ENCODE results near the gene ANXA1. TPM values are rescaled to one million over a fixed set of nuclear protein-coding genes. Genes with fewer than 3 reads are reported as not detected.
A peak's percentile ranks its signal among the peaks of the same experiment; 100 is the strongest.

The ANXA1 gene
- total RNA-seq, 2 donors from 2014 or later, result 0.82 to 8.9 TPM

- H3K9me3 Mint-ChIP-seq, result no peaks in the 10 kb centered on the region
- H3K4me1 ChIP-seq (ENCODE audit: control insufficient read depth, insufficient read depth, low read length), result no peaks in the 10 kb centered on the region
- TF ChIP-seq CTCF (conservative IDR thresholded peaks at IDR 0.05), result no peak
- H3K36me3 ChIP-seq (ENCODE audit: control insufficient read depth, insufficient read depth, low read length), result no peaks in the 10 kb centered on the region
- no peak overlapping the region for H3K9ac ChIP-seq (ENCODE audit: extremely low read depth, low read length, poor library complexity, severe bottlenecking)
- H3K36me3 Mint-ChIP-seq (ENCODE audit: low read depth), result no peaks in the 10 kb centered on the region
- H3K4me1 Mint-ChIP-seq, result no peaks in the 10 kb centered on the region
- no peaks in the 10 kb centered on the region for H3K9me3 ChIP-seq (ENCODE audit: control insufficient read depth, low read length)
- DNase-seq, result no peak
- no peak overlapping the region for H3K4me3 Mint-ChIP-seq
- no peaks in the 10 kb centered on the region for H3K27me3 Mint-ChIP-seq (ENCODE audit: insufficient read depth)
- WGBS, 2 experiments (ENCODE audit: insufficient coverage in 1 of 2, insufficient read length in 1 of 2), result 83 to 94% methylated on average over 1 of the region's 1 CpG
- no peaks in the 10 kb centered on the region for H3K27me3 ChIP-seq (ENCODE audit: control insufficient read depth, insufficient read depth, low read length, poor library complexity, severe bottlenecking)
- H3K27ac ChIP-seq (ENCODE audit: low read depth, low read length), result no peak overlapping the region
- H3K4me3 ChIP-seq (ENCODE audit: low read length), result no peak overlapping the region
- no peak overlapping the region for H3K27ac Mint-ChIP-seq
Measured at GRCh38 chr9:73194284-73194683, 42.6 kb downstream of the ANXA1 start.

- H3K4me1 Mint-ChIP-seq, result peaks cover 12% of the 10 kb centered on the region
- no peaks in the 10 kb centered on the region for H3K27me3 ChIP-seq (ENCODE audit: control insufficient read depth, insufficient read depth, low read length, poor library complexity, severe bottlenecking)
- H3K4me3 Mint-ChIP-seq, result no peak overlapping the region
- 59 to 87% methylated on average over 2 of the region's 2 CpGs for WGBS, 2 experiments (ENCODE audit: insufficient coverage in 1 of 2, insufficient read length in 1 of 2)
- no peaks in the 10 kb centered on the region for H3K9me3 Mint-ChIP-seq
- H3K27me3 Mint-ChIP-seq (ENCODE audit: insufficient read depth), result no peaks in the 10 kb centered on the region
- no peaks in the 10 kb centered on the region for H3K36me3 Mint-ChIP-seq (ENCODE audit: low read depth)
- H3K9ac ChIP-seq (ENCODE audit: extremely low read depth, low read length, poor library complexity, severe bottlenecking), result no peak overlapping the region
- no peak overlapping the region for H3K4me3 ChIP-seq (ENCODE audit: low read length)
- no peak overlapping the region for H3K27ac Mint-ChIP-seq
- H3K4me1 ChIP-seq (ENCODE audit: control insufficient read depth, insufficient read depth, low read length), result peaks cover 4% of the 10 kb centered on the region
- DNase-seq, result no peak
- H3K9me3 ChIP-seq (ENCODE audit: control insufficient read depth, low read length), result no peaks in the 10 kb centered on the region
- no peak overlapping the region for H3K27ac ChIP-seq (ENCODE audit: low read depth, low read length)
- no peak for TF ChIP-seq CTCF (conservative IDR thresholded peaks at IDR 0.05)
- H3K36me3 ChIP-seq (ENCODE audit: control insufficient read depth, insufficient read depth, low read length), result no peaks in the 10 kb centered on the region
Measured at GRCh38 chr9:73199448-73199847, 47.8 kb downstream of the ANXA1 start.

- peak; percentile 78 for DNase-seq
- Histone ChIP-seq H3K4me1 (ENCODE audit: control insufficient read depth, insufficient read depth, low read length) (peaks cover 4% of the 10 kb centered on the region), H3K36me3 (ENCODE audit: control insufficient read depth, insufficient read depth, low read length) (no peaks in the 10 kb centered on the region), H3K9me3 (ENCODE audit: control insufficient read depth, low read length) (no peaks in the 10 kb centered on the region), H3K27ac (ENCODE audit: low read depth, low read length) (no peak overlapping the region), H3K9ac (ENCODE audit: extremely low read depth, low read length, poor library complexity, severe bottlenecking) (no peak overlapping the region), H3K27me3 (ENCODE audit: control insufficient read depth, insufficient read depth, low read length, poor library complexity, severe bottlenecking) (no peaks in the 10 kb centered on the region), H3K4me3 (ENCODE audit: low read length) (no peak overlapping the region)
- H3K27me3 Mint-ChIP-seq (ENCODE audit: insufficient read depth), result no peaks in the 10 kb centered on the region
- peaks cover 12% of the 10 kb centered on the region for H3K4me1 Mint-ChIP-seq
- H3K36me3 Mint-ChIP-seq (ENCODE audit: low read depth), result no peaks in the 10 kb centered on the region
- no peak overlapping the region for H3K27ac Mint-ChIP-seq
- peak; percentile 53 for TF ChIP-seq CTCF (conservative IDR thresholded peaks at IDR 0.05)
- 72 to 79% methylated on average over 2 to 9 of the region's 10 CpGs for WGBS, 2 experiments (ENCODE audit: insufficient coverage in 1 of 2, insufficient read length in 1 of 2)
- no peaks in the 10 kb centered on the region for H3K9me3 Mint-ChIP-seq
- no peak overlapping the region for H3K4me3 Mint-ChIP-seq
Measured at GRCh38 chr9:73199886-73200285, 48.2 kb downstream of the ANXA1 start.

Data from endodermal cell (in vitro differentiated cells).